ENCODE measurements around the gene HMCN1. TPM values are rescaled to one million over a fixed set of nuclear protein-coding genes. Genes with fewer than 3 reads are reported as not detected.

HMCN1 gene
- total and polyA plus RNA-seq, 2 donors (not counting 1 experiment from before 2014, with no cell fraction given): 6.8 to 21.0 TPM

GRCh38 chr1:185857442-185857841 is 123.3 kb downstream of the HMCN1 start:
- Histone ChIP-seq H3K79me2 (ENCODE audit: control insufficient read depth, insufficient read depth, low read length) (no peaks in the 10 kb centered on the region), H3K36me3 (ENCODE audit: control insufficient read depth, insufficient read depth, low read length) (no peaks in the 10 kb centered on the region), H3K27me3 (ENCODE audit: control insufficient read depth, insufficient read depth, low read length) (no peaks in the 10 kb centered on the region), H3K4me2 (ENCODE audit: extremely low read depth, insufficient read depth, low read length) (no peak overlapping the region), H3K4me1 (ENCODE audit: control insufficient read depth, extremely low read depth, insufficient read depth, low read length) (no peaks in the 10 kb centered on the region), H3K27ac (ENCODE audit: insufficient read depth, low read length) (no peak overlapping the region), H3K9ac (ENCODE audit: insufficient read depth, low read length) (no peak overlapping the region), H3K4me3 (replicated peaks in 1 of 4; ENCODE audit: control extremely low read depth in 1 of 4, insufficient read depth in 1 of 4, low read depth in 3 of 4, low read length in 4 of 4) (no peak overlapping the region), H3K9me3 (ENCODE audit: control insufficient read depth, insufficient read depth, low read depth, low read length) (no peaks in the 10 kb centered on the region), H4K20me1 (ENCODE audit: control insufficient read depth, extremely low read depth, insufficient read depth, low read length) (no peaks in the 10 kb centered on the region), H2AFZ (ENCODE audit: low read length) (no peak overlapping the region)
- TF ChIP-seq CTCF (conservative IDR thresholded peaks at IDR 0.05 in 1 of 2, IDR thresholded peaks at IDR 0.05 in 1 of 2; ENCODE audit: low read depth in 1 of 2, low read length in 2 of 2): no peak
- TF ChIP-seq EZH2 (IDR thresholded peaks at IDR 0.05; ENCODE audit: low read length, missing control alignments): no peak
- peak in 1 of 2 donors; percentile 34 for DNase-seq (ENCODE audit: low read depth in 2 of 2)

DNA sequence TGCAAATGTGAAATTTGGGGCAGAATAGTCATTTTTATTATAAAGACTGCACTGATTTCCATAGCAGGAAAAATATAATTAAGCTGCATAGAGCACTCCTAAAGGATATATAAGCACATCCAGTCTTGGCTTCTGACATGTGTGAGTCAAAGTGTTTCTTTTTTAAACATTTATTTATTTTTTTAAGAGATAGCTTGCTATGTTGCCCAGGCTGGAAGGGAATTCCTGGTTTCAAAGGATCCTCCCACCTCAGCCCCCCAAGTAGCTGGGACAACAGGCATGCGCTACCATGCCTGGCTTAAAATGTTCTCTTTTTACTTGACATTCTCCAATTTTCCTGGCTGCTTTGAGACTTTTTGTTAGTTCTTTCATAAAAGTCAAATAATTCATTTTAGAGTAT is 126.1 kb downstream of the HMCN1 start:
- no peak overlapping the region for H2AFZ ChIP-seq (ENCODE audit: low read length)
- no peaks in the 10 kb centered on the region for H3K9me3 ChIP-seq (ENCODE audit: control insufficient read depth, insufficient read depth, low read depth, low read length)
- H3K79me2 ChIP-seq (ENCODE audit: control insufficient read depth, insufficient read depth, low read length): no peaks in the 10 kb centered on the region
- DNase-seq (ENCODE audit: low read depth in 2 of 2): peak; percentile 38 to 68
- no peak overlapping the region for H3K27ac ChIP-seq (ENCODE audit: insufficient read depth, low read length)
- TF ChIP-seq CTCF (conservative IDR thresholded peaks at IDR 0.05 in 1 of 2, IDR thresholded peaks at IDR 0.05 in 1 of 2; ENCODE audit: low read depth in 1 of 2, low read length in 2 of 2) (no peak), EZH2 (IDR thresholded peaks at IDR 0.05; ENCODE audit: low read length, missing control alignments) (no peak)
- no peaks in the 10 kb centered on the region for H3K27me3 ChIP-seq (ENCODE audit: control insufficient read depth, insufficient read depth, low read length)
- no peaks in the 10 kb centered on the region for H4K20me1 ChIP-seq (ENCODE audit: control insufficient read depth, extremely low read depth, insufficient read depth, low read length)
- H3K9ac ChIP-seq (ENCODE audit: insufficient read depth, low read length): no peak overlapping the region
- H3K4me1 ChIP-seq (ENCODE audit: control insufficient read depth, extremely low read depth, insufficient read depth, low read length): no peaks in the 10 kb centered on the region
- H3K4me3 ChIP-seq (replicated peaks in 1 of 4; ENCODE audit: control extremely low read depth in 1 of 4, insufficient read depth in 1 of 4, low read depth in 3 of 4, low read length in 4 of 4): no peak overlapping the region
- no peak overlapping the region for H3K4me2 ChIP-seq (ENCODE audit: extremely low read depth, insufficient read depth, low read length)
- H3K36me3 ChIP-seq (ENCODE audit: control insufficient read depth, insufficient read depth, low read length): no peaks in the 10 kb centered on the region

- H3K27me3 ChIP-seq (ENCODE audit: control insufficient read depth, insufficient read depth, low read length): no peaks in the 10 kb centered on the region
- H3K4me1 ChIP-seq (ENCODE audit: control insufficient read depth, extremely low read depth, insufficient read depth, low read length): no peaks in the 10 kb centered on the region
- no peaks in the 10 kb centered on the region for H3K36me3 ChIP-seq (ENCODE audit: control insufficient read depth, insufficient read depth, low read length)
- H2AFZ ChIP-seq (ENCODE audit: low read length): no peak overlapping the region
- no peaks in the 10 kb centered on the region for H3K79me2 ChIP-seq (ENCODE audit: control insufficient read depth, insufficient read depth, low read length)
- DNase-seq (ENCODE audit: low read depth in 2 of 2): peak in 1 of 2 donors; percentile 60
- H3K4me3 ChIP-seq (replicated peaks in 1 of 4; ENCODE audit: control extremely low read depth in 1 of 4, insufficient read depth in 1 of 4, low read depth in 3 of 4, low read length in 4 of 4): no peak overlapping the region
- H3K9me3 ChIP-seq (ENCODE audit: control insufficient read depth, insufficient read depth, low read depth, low read length): no peaks in the 10 kb centered on the region
- H3K9ac ChIP-seq (ENCODE audit: insufficient read depth, low read length): no peak overlapping the region
- no peak for TF ChIP-seq EZH2 (IDR thresholded peaks at IDR 0.05; ENCODE audit: low read length, missing control alignments)
- TF ChIP-seq CTCF (conservative IDR thresholded peaks at IDR 0.05 in 1 of 2, IDR thresholded peaks at IDR 0.05 in 1 of 2; ENCODE audit: low read depth in 1 of 2, low read length in 2 of 2): no peak
- no peak overlapping the region for H3K4me2 ChIP-seq (ENCODE audit: extremely low read depth, insufficient read depth, low read length)
- H3K27ac ChIP-seq (ENCODE audit: insufficient read depth, low read length): no peak overlapping the region
- no peaks in the 10 kb centered on the region for H4K20me1 ChIP-seq (ENCODE audit: control insufficient read depth, extremely low read depth, insufficient read depth, low read length)
These were observed 126.7 kb downstream of the HMCN1 start for GRCh38 chr1:185860859-185861258.
